GM12878 (cell line): Measurements from ENCODE around the gene BAAT. TPM values are rescaled to one million over a fixed set of nuclear protein-coding genes. Genes with fewer than 3 reads are reported as not detected.
A peak's percentile ranks its signal among the peaks of the same experiment; 100 is the strongest.

ENCODE experiments used
- ATAC-seq: fragments of 200-7000 bp; cut with Tn5 transposase; 3 replicates; pipeline ENCODE4 v1.9.1; 2020; ENCODE audit warnings: mild to moderate bottlenecking, moderate library complexity
- BruUV-seq: library from RNA; stranded (reverse); fragments of 400-500 nt; replicated peaks from 2 replicates; lab custom pipeline; 2021; lab: Mats Ljungman, UMichigan
- CTCF ChIA-PET: fragments of 300-600 bp; sonication (Branson Sonifier 250); formaldehyde crosslinking; extraction: SDS; loops from one replicate; lab custom pipeline; 2021; ENCODE audit warnings: inconsistent platforms; lab: Yijun Ruan, JAX
- POLR2A ChIA-PET: fragments of 350-600 bp; formaldehyde crosslinking; extraction: SDS; loops from one replicate; lab custom pipeline; 2021; ENCODE audit warnings: inconsistent platforms; lab: Charles Lee
- RAD21 ChIA-PET: fragments of 300-600 bp; sonication (Branson Sonifier 250); formaldehyde crosslinking; loops from one replicate; lab custom pipeline; 2023; ENCODE audit warnings: antibody characterized with exemption; ENCODE audit not compliant: unreplicated experiment; lab: Charles Lee
- SMC1A ChIA-PET: fragments of 300-600 bp; sonication (Branson Sonifier 250); formaldehyde crosslinking; loops from one replicate; lab custom pipeline; 2023; ENCODE audit not compliant: unreplicated experiment, uncharacterized antibody; lab: Charles Lee
- DNase-seq: peaks from one replicate; pipeline ENCODE4 v3.0.0-alpha.2; 2011; ENCODE audit warnings: low read depth, low spot score
- FAIRE-seq: peaks from 3 replicates; lab custom pipeline; 2011; peaks lifted over from hg19 to GRCh38; lab: Jason Lieb, UNC
- H2AFZ ChIP-seq: 2 replicates; pipeline ENCODE4 v1.6.0; 2011; ENCODE audit warnings: low read depth, low read length, control low read depth; ENCODE audit not compliant: control insufficient read depth
- H3K27ac ChIP-seq: 2 replicates; pipeline ENCODE4 v1.5.1; 2011; ENCODE audit warnings: control low read depth; ENCODE audit not compliant: control insufficient read depth, insufficient read depth
- H3K27me3 ChIP-seq, 2 experiments: replicated peaks in 1 of 2; 2 replicates each; pipeline versions ENCODE4 v1.6.0 to v1.6.1; 2011; ENCODE audit warnings: low read length in 1 of 2; ENCODE audit not compliant: control insufficient read depth in 2 of 2, insufficient read depth in 2 of 2
- H3K36me3 ChIP-seq, 2 experiments: 2 replicates each; pipeline ENCODE4 v1.5.1; 2011; ENCODE audit warnings: low read length in 1 of 2; ENCODE audit not compliant: control insufficient read depth in 2 of 2, insufficient read depth in 2 of 2
- H3K4me1 ChIP-seq: 2 replicates; pipeline ENCODE4 v1.6.1; 2011; ENCODE audit warnings: mild to moderate bottlenecking, low read length, moderate library complexity, mixed read lengths; ENCODE audit not compliant: control insufficient read depth, insufficient read depth
- H3K4me2 ChIP-seq: 2 replicates; pipeline ENCODE4 v1.6.0; 2011; ENCODE audit warnings: control low read depth; ENCODE audit not compliant: control insufficient read depth, insufficient read depth
- H3K4me3 ChIP-seq: fragments of 200-600 bp; sonication (generic); 2 replicates; pipeline ENCODE4 v1.5.1; 2016
- H3K79me2 ChIP-seq: 2 replicates; pipeline ENCODE4 v1.6.0; 2011; ENCODE audit warnings: low read length; ENCODE audit not compliant: control insufficient read depth, insufficient read depth
- H3K9ac ChIP-seq: 2 replicates; pipeline ENCODE4 v1.8.0; 2011; ENCODE audit warnings: low read length, control low read depth, mixed read lengths; ENCODE audit not compliant: control insufficient read depth, insufficient read depth
- H3K9me3 ChIP-seq: replicated peaks from 3 replicates; pipeline ENCODE4 v1.5.1; 2011; ENCODE audit warnings: mild to moderate bottlenecking, low read length; ENCODE audit not compliant: control insufficient read depth, insufficient read depth
- H4K20me1 ChIP-seq: 2 replicates; pipeline ENCODE4 v1.6.0; 2011; ENCODE audit not compliant: control insufficient read depth, insufficient read depth
- CTCF ChIP-seq, 3 experiments: IDR thresholded peaks in 2 of 3; conservative IDR thresholded peaks in 1 of 3; 2 replicates each; pipeline ENCODE4 v1.5.1; 2011; ENCODE audit warnings: low read depth in 3 of 3, low read length in 3 of 3, mild to moderate bottlenecking in 3 of 3, control low read depth in 2 of 3, moderate library complexity in 2 of 3, inconsistent platforms in 1 of 3, mixed read lengths in 1 of 3; ENCODE audit not compliant: control insufficient read depth in 2 of 3, insufficient read depth in 1 of 3; ENCODE audit errors: extremely low read depth in 1 of 3
- IRF3 ChIP-seq: fragments of 450-650 bp; IDR thresholded peaks from 2 replicates; pipeline ENCODE4 v1.6.1; 2014; ENCODE audit warnings: mild to moderate bottlenecking
- KAT2A ChIP-seq: conservative IDR thresholded peaks from 2 replicates; pipeline ENCODE4 v1.6.1; 2011; ENCODE audit warnings: low read depth, low read length; ENCODE audit not compliant: control insufficient read depth
- NFYB ChIP-seq: IDR thresholded peaks from 2 replicates; pipeline ENCODE4 v1.6.1; 2011; ENCODE audit warnings: low read depth, mild to moderate bottlenecking, low read length, improper control_type of control experiment, moderate library complexity; ENCODE audit not compliant: insufficient read depth
- POLR2AphosphoS5 ChIP-seq: IDR thresholded peaks from 2 replicates; pipeline ENCODE4 v1.6.1; 2011; ENCODE audit warnings: mild to moderate bottlenecking, low read length, inconsistent platforms
- TCF3 ChIP-seq: IDR thresholded peaks from 2 replicates; pipeline ENCODE4 v1.6.1; 2012; ENCODE audit warnings: low read depth, mild to moderate bottlenecking, low read length, borderline replicate concordance; ENCODE audit not compliant: insufficient read depth
- WGBS: methylation state at CpG from one replicate; pipeline ENCODE4 v1.1.6; 2016; ENCODE audit warnings: low lambda C conversion rate; ENCODE audit not compliant: insufficient replicate concordance, insufficient coverage; ENCODE audit errors: missing lambda C conversion rate; 5-methylcytosine and 5-hydroxymethylcytosine counted together
- in situ Hi-C: fragments of 300-500 bp; cut with MboI; formaldehyde crosslinking; loops from 9 replicates; pipeline ENCODE4 v1.14.3; 2018; ENCODE audit warnings: mixed read lengths
- intact Hi-C: fragments of 100-400 bp; cut with micrococcal nuclease; formaldehyde crosslinking; loops from one replicate; pipeline ENCODE4 v1.14.2; 2022; ENCODE audit not compliant: unreplicated experiment
- polyA plus RNA-seq, 11 experiments: library from polyadenylated mRNA; depleted of rRNA in 4 of 11; unstranded in 6 of 11; stranded (reverse) in 5 of 11; fragments of >200 nt; fragmentation: Nextera tagmentation in 4 of 11; fragmentation: Illumina TruSeq in 1 of 11; extraction: Ambion mirVana in 4 of 11; extraction: Trizol in 1 of 11; gene quantifications; 1 replicate in 1 of 11; 2 replicates in 10 of 11; pipeline versions ENCODE4 v1.2.1 to v1.2.3, GENCODE V29; 2011 to 2016; ENCODE audit warnings: inconsistent platforms in 2 of 11, missing spikeins in 2 of 11, low read depth in 1 of 11
- total RNA-seq, 4 experiments: library from RNA; depleted of rRNA in 3 of 4; stranded (reverse); fragments of >200 nt in 3 of 4; fragmentation: Illumina TruSeq in 1 of 4; extraction: Trizol in 1 of 4; gene quantifications; 2 replicates each; pipeline versions ENCODE4 v1.2.1 to v1.2.3, GENCODE V29; 2013 to 2021

BAAT gene
- total and polyA plus RNA-seq, 10 of the 15 experiments (the other 5 are each of a cell fraction or from before 2014, with no cell fraction given): 0.02 to 0.26 (median 0.06) TPM; not detected in 2

DNA sequence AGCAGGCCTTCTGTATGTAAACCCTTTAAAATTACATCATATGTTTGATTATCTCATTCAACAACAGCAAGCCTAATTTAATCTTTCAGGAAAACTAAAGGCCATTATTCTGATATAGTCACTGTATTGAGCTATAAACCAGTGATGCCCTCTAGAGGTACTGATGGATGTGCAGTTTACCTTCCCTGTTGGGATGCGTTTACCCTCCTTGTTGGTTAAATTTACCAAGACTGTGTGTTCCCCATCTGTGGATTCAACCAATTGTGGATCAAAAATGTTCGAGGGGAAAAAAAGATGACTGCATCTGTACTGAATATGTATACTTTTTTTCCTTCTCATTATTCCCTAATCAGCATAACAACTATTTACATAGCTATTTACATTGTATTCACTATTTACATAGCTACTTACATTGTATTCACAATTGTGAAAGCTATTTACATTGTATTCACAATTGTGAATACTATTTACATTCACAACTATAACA is 3.7 kb upstream of the BAAT start:
- RAD21 ChIA-PET: interaction anchor here (1.5 to 2.2 kb wide), 3 partner anchors 10 to 74 kb away, joined by 3 to 7 read pairs (median 3); partner anchors contain the start of genes MRPL50 and ZNF189
- no peak overlapping the region for H2AFZ ChIP-seq
- H3K9ac ChIP-seq: no peak overlapping the region
- H3K36me3 ChIP-seq: peaks cover 0 to 14% of the 10 kb centered on the region in 2 experiments; a peak in 1 of 4 replicates
- no peaks in the 10 kb centered on the region for H3K27me3 ChIP-seq
- H4K20me1 ChIP-seq: no peaks in the 10 kb centered on the region
- no peak overlapping the region for H3K4me3 ChIP-seq
- intact Hi-C loops: no loop called here
- H3K79me2 ChIP-seq: peaks cover 14% of the 10 kb centered on the region
- DNase-seq: no peak
- no peak for FAIRE-seq
- SMC1A ChIA-PET: interaction anchor here (0.7 to 1.6 kb wide), 10 partner anchors 9 to 676 kb away, joined by 3 to 8 read pairs (median 3); partner anchors contain the start of genes MRPL50 and ZNF189
- 100% methylated on average over 2 of the region's 2 CpGs for WGBS
- CTCF ChIA-PET: interaction anchor here (0.7 to 2.9 kb wide), 18 partner anchors 8 to 688 kb away, joined by 3 to 23 read pairs (median 5); partner anchors contain the start of genes MRPL50, RNF20 and ZNF189
- H3K9me3 ChIP-seq: peaks cover 2% of the 10 kb centered on the region; the same call in 1 of the 3 replicates
- POLR2A ChIA-PET: no interaction called here
- H3K4me2 ChIP-seq: no peak overlapping the region
- in situ Hi-C loops: no loop called here
- peak; percentile 30 for ATAC-seq
- no peak overlapping the region for H3K27ac ChIP-seq
- TF ChIP-seq KAT2A (no peak), TCF3 (no peak), CTCF (IDR thresholded peaks at IDR 0.05 in 2 of 3, conservative IDR thresholded peaks at IDR 0.05 in 1 of 3; ENCODE audit: control insufficient read depth in 2 of 3, extremely low read depth in 1 of 3, insufficient read depth in 1 of 3, low read depth in 3 of 3, low read length in 3 of 3) (0 out of 6 replicates have a peak, but pooled peaks of 1 of the 3 experiments have one; percentile 11), IRF3 (no peak), NFYB (no peak), POLR2AphosphoS5 (no peak)
- BruUV-seq: no TSS peak
- no peaks in the 10 kb centered on the region for H3K4me1 ChIP-seq
